UCSD-AML1 (cell line): ENCODE data around the gene PCBP3.
"Not testable (repeated sequence)": the region's sequence is repeated elsewhere in the genome, so short reads cannot be mapped to it uniquely, and the experiment has no call there.

Experiments
- DNase-seq: peaks from one replicate; lab custom pipeline; 2025; ENCODE audit not compliant: unreplicated experiment; lab: John Stamatoyannopoulos, UW

PCBP3 gene

DNA sequence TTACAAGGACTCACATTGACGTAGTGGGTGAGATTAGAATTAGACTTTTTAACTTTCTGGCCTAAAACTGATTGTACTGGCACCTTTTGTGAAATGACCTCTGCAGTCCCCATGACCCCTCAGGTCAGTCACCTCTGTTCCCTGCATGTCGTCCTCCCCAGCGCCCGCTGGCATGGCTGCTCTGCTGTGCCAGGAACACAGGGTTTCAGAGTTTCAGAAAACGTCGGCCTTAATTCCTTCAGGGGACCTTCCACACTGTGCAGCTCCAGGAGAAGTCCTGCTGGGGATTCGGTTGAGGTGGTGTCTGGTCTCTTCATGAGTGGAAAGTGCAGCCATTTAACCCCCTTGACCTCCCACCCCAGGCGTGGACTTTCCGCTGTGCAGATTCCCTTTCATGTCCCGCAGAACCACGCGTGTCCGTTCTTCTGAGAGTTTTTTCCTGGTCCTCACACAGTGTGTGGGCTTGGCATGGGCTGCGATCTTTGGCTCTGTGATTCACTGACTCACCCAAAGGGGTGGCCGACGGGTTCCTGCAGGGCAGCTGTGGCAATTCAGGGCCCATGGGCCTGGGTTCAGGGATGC is 179.7 kb downstream of the PCBP3 start:
- no peak for DNase-seq

DNA sequence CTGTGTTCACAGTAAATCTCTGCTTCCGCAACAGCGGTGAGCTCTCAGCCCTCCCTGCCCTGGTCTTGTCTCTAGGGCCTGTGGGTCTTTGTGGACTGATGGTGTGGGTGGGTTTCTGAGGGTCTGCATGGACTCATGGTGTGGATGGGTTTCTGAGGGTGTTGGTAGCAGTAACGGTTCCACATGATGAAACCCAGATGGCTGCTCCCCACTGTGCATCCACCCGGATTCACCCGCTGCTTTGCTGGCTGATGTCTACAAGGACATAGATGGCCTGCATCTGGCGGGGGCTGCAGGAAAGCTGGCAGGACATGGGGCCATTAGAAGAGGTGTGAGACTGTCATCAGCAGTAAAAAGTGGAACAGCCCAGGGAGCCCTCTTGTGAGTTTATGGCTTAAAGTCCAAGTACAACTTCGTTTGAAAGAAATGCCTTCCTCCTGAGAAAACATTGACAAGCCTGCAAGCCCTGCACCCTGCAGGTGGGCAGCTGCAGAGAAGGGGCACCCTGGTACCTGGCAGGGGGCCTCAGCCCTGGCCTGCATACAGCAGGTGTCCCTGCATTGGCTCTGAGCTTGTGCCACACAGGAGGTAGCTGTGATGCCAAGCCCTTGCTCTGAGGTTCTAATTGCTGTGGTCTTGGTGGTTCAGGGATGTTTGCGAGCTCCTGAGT is 181.2 kb downstream of the PCBP3 start:
- no peak for DNase-seq

DNA sequence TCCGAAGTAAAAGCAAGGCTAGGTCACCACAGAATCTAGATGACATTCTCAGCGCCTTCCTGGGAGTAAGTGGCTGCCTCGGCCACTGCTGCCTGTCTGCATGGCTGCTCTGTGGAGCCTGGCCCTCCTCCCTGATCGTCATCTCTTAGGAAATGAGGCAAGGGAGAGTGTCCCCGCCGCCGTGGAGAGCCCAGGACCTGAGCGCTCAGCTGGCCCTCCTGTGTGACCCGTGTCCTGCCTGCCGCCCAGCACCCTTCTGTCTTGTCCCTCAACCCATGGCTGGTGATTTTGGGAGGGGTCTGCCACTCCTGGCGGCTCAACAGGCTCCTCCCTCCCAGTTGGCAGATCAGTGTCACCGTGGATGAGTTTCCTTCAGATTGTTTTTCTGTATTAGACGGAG is 181.7 kb downstream of the PCBP3 start:
- no peak for DNase-seq

DNA sequence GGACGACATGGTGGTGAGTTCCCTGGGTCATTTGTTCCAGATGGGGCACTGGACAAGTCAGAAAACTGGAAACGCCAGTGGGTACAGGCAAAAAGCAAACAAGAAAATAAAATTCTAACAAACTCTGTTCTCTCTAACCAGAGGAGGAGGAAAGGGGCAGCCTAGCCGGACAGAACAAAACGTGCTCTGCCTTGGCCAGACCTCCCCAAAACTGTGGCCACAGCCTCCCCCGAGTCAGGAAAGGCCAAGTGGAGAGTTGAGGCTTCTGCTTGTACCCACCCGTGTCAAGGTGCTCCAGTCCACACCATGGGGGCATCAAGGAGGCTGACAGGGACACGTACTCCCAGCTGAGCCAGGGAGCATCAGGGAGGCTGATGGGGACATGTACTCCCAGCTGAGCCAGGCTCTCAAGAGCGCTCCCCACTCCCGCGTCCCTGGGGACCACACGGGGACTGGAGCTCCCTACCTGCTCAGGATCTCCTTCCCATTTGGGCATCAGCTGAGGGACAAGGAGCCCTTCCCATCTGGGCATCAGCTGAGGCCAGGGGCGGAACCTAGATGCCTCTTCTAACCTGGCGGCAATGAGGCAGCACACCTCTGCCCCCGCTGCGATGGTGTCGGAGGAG is 183.3 kb downstream of the PCBP3 start:
- no peak for DNase-seq

DNA sequence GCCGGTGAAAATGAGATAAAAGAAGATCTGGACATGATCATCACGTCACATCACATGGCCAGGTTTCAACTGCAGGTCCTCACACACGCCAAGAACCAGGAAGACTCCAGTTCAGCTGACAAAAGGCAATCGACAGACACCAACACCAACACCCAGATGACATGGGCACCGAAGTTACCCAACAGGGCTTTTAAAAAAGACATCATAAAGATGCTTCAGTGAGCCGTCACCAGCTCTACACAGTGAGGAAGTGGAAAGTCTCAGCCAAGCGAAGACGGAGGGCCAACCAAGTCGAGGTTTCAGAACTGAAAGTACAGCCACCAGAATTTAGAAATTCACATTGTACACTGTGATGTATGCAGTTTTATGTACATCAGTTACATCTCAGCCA is 183.8 kb downstream of the PCBP3 start:
- no peak for DNase-seq

DNA sequence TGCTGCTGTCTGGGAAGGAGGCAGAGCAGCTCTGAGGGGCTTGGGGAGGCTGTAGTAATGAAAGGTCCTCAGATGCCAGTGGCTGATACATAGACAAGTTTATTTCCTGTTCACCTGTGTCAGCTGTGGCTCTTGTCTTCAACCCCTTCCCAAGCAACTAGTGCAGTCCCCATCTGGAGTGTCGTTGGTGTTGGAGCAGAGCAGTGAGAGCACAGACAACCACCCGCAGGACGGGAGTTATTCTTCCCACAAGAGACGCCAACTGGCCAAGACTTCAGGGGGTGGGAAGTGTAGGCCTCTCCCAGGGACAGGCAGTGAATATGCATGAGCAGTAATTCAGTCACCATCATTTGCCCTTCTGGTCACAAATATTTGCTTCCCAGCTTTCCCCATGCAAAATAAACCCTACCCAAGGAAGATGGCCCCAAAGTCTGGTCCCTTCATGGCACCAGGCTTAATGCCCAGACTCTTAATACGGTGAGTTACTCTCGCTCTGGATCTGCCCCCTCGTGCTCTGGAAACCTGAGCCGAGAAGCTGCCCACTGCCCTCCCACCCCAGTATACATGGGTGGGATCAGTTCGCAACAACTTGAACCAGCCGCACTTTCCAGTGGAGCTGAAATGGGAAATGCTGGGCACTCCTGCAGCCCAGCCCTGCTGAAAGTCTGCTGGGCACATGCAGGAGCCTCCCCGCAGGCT is 184.5 kb downstream of the PCBP3 start:
- no peak for DNase-seq

DNA sequence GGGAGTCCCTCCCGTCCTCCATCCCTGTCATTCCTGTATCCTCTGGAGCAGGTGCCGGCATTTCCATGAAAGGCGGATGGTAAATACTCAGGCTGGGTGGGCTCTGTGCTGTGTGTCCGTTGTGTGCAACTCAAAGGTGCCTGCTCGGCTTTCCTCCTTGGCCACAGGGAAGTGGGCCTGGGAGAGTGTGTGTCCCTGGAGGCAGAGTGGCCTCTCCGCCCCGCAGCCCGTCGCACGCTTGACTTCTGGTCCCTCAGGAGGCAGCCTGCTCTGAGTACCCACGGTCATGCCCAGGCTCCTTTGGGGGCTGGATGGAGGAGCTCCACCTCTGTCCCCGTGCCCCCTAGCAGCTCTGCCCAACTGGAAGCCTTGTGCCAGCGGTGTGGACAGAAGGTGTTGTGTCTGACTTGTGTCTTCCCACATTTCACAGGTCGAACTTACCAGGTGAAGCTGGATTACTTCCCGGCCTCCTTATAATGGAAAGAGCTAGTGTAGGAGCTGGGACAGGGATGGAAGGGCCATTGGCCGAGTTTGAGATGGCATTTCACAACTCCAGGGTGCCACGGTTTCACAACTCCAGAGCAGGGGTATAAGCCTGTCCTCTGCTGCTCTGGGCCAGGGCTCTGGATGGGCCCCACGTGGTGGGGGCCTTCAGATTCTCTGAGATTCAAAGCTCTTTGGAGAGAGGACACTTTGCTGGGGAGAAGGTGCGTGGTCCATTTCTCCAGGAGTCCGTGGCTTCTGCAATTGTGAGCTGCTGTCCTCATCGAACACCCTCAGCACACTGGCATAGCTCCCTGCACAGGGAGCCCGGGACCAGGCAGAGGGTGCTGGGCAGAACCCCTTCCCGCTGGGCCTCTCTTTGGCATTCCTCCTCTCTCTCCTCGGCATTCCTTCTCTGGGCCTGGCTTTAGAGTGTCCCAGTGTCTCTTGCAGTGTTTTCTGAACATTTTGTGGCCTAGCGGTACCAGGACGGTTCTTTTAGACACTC is 185.3 kb downstream of the PCBP3 start:
- no peak for DNase-seq

DNA sequence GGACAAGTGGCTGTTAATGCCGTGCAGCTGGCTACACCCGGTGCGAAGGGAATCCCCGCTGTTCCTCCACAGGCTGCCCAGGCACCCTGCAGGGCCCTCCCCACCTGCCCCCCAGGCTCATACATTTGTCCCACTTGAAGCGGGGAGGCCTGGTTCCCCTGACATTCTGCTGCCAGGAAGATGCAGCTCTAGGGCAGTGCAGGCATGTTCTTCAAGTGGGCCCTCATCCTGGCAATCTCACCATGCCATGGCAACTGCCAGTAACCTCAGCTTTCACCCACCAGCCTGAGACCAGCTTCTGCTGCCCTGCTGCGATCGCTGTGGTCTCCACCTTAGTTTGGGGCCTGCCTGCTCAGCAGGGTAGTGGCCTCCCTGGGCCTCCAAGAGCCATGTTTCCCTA is 186.1 kb downstream of the PCBP3 start:
- no peak for DNase-seq

DNA sequence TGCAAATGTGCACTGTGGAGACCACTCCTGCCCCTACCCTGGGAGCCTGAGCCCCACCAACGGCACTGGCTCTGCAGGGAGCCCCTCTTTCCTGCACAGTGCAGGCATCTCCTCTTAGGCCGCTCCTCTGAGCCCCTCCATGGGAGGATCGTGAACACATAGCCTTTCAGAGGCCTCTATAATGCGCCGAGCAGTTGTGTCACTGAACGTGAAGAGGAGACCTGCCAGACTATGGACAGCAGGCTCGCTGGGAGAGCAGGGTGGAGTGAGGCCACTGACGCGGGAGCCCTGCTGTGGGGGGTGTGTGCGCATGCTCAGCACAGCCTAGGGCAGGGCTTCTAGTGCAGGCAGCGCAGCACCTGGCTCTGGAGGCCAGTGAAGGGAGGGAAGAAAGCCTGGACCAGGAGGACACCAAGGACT is 186.7 kb downstream of the PCBP3 start:
- no peak for DNase-seq

DNA sequence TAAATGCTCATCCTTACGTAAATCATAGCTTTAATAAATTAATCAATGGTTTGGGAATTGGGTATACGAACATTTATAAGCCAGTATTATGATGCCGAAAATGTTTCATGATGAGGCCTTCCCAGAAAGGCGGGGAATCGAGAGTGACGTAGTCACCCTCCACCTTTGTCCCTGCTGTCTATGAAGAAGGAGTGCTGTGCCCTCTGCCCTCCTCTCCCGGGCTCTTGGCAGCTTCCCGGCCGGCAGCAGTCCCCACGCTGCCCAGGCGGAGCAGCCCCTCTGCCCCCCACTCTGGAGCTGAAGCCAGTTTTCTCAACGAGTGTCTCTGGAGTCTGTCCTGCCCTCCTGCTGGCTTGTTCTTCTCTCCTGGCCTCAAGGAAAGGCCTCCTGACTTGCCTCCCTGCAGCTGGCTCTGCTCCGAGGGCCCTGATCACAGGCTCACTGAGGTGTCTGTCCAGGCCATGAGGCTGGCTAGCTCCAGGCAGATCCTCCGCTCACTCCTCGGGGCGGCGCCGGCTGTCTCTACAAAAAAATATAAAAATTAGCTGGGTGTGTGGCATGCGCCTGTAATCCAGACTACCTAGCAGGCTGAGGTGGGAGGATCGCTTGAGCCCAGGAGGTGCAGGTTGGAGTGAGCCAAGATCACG is 187.3 kb downstream of the PCBP3 start:
- DNase-seq, result no peak

DNA sequence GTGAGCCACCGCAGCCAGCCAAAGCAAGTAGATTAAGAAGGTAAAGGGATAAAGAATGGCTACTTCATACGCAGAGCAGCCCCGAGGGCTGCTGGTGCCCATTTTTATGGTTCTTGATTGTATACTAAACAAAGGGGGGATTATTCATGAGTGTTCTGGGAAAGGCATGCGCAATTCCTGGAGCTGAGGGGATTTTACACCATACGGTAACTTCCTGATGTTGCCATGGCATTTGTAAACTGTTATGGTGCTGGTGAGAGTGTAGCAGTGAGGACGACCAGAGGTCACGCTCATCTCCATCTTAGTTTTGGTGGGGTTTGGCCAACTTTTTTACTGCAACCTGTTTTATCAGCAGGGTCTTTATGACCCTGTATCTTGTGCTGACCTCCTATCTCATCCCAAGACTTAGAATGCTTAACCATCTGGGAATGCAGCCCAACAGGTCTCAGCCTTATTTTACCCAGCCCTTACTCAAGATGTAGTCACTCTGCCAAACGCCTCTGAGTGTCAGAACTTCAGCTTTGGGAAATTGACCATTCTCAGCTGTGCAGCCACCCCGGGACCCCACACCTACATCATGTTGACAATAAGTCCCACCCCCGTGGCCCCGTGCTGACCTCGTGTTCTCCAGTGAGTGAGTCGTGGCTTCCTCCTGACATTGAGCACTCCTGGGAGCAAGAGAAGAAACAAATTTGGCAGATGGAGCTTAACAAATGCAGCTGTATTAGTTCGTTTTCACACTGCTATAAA is 188.6 kb downstream of the PCBP3 start:
- no peak for DNase-seq

DNA sequence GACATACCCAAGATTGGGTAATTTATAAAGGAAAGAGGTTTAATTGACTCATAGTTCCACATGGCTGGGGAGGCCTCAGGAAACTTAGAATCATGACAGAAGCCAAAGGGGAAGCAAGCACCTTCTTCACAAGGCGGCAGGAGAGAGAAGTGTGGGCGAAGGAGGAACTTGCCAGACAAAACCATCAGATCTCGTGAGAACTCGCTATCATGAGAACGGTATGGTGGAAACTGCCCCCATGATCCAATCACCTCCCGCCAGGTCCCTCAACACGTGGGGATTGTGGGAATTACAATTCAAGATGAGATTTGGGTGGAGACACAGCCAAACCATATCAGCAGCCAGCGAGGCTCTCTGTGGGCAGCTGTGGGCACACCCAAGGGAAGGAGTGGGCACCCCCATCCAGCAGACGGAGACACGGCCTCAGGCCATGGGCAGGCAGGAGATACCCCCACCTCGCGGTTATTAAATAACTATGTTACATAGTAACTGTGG is 189.3 kb downstream of the PCBP3 start:
- not testable (repeated sequence) for DNase-seq

DNA sequence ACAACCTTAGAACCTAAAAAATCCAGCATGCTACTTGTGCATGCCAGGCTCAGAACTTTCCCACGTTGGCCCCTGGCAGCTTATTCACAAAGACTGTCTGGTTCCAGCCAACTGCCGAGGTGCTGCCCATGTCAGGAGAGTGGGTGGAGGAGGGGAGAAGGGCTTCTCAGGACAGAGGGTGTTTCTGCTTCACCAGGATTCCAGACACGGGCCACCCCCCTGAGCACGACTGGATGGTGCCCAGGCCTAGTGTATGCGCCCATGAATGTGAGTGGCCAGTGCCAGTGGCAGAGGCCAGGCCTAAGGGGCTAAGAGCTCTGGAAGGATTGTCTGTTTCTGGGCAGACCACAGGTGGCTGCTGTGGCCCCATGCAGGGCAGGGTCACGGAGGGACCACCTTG is 189.9 kb downstream of the PCBP3 start:
- DNase-seq, result no peak

DNA sequence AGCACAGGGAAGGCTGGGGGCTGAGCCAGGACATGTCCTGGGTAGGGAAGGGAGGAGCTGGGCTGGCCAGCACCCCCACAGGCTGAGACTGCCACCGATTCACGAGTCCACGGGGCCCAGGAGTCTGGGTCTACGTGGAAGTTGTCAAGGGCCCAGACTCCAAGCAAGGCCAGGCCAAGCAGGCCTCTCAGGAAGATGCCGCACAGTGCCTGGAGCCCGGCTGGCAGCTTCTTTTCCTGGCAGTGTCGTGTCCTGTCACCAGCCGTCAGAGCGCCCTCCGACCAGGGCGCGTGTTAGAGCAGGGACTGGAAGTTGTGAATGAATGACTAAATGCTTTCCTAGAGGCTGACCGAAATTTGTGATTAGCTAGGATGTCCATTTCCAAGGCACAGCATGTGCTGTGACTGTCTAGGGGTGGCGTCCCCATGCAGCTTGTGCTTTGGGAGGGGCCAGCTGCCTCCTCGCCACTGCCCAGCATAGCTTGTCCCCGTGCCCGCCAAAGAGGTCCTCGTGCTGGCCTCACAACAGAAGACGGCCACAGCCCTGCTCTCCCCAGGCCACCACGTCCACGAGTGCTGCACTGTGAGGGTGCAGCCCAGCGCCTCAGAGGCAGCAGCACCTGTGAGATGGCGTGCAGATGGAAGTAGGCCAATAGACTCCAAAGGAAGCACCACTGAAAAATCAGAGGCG is 190.6 kb downstream of the PCBP3 start:
- DNase-seq, result no peak

DNA sequence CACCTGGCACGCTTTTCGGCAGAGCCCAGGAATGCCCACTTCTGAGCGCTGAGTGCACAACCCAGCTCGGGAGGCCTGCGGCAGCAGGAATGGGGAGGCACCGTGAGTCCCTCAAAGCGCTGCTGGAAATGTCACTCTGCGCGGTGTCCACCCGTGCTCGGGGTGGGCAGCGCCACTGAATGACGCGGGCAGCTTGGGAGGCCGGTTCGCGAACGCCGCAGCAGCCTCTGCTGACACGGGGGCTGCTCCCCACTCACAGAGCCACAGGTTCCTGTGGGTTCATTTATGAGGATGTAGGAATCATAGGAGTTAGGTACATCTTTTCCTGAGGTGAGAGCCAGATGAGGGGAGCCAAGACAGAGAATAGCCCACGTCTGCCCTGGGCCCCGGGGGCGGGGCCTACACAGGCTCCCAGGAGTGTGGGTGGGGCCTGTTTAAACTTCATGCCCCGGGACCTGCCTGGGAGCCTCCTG is 191.3 kb downstream of the PCBP3 start:
- no peak for DNase-seq

DNA sequence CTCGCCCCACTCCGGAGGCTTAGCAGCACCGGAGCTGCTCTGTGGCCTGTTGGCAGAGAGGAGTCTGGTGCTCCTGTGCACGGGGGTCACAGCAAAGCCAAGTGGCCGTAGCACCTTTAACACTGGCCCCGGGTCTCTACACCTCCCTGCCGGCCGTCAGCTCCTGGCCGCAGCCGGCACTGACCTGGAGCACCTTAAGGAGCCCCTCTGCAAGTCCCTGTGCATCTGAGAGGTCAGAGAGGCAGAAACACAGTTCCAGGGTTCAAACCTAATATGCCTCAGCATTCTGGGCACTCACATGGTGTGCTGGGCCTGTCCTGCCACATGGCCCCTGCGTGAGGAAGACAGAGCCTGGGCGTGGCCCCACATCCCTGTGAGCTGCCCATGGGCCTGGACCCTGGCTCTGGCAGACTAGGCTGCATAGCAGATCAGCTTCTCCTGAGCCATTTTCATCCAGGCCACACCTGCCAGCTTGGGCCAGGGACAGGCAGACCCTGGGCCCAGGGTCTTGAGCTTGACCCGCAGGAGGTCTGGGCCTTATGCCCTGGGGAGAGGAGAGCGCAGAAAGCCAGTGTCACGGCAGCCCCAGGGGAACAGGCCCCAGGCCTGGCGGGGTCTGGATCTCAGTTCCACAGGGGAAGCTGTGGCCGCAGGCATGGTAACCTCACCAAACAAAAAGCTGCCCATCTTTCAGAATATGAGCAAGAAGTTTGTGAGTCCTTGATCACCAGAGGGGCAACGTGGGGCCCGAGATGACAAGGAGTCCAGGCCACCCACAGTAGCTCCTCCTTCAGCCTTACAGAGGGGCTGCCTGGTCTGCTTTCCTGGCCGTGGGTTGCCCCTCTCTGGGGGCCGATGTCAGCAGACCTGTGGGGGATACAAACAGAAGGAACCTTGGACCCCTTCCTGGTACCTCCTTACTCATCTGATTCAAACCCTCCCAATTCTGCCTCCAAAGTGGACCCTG is 192.1 kb downstream of the PCBP3 start:
- no peak for DNase-seq

DNA sequence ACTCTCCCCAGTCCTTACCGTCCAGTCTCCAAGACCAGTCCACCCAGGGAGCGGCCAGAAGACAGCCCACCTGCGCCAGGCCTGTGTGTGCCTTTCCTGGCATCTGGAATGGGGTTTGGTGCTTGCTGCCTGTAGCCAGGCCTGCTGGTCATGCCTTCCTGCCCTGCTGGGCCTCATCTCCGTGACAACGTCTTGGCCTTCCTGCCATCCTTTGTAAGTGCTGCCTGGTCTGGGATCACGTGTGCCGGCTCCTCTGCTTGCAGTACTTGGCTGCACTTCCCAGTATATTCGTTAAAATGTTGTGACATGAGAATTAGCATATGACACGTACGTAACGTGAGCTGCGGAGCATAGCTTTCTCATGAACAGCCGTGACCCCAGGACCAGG is 192.7 kb downstream of the PCBP3 start:
- DNase-seq, result no peak
